HEK293 (cell line): ENCODE results near the gene TBC1D5.

Experiments
- SALL2 ChIP-seq: fragments of 450-650 bp; formaldehyde crosslinking; IDR thresholded peaks from 2 replicates; pipeline ENCODE4 v1.5.0; 2017; ENCODE audit warnings: missing biosample characterization, mild to moderate bottlenecking, missing genetic modification characterization, borderline replicate concordance
- TCF7L2 ChIP-seq: IDR thresholded peaks from 2 replicates; pipeline ENCODE4 v1.6.1; 2011; ENCODE audit warnings: low read depth, mild to moderate bottlenecking, inconsistent platforms, low read length, moderate library complexity, borderline replicate concordance
- YY1 ChIP-seq: fragments of 450-650 bp; formaldehyde crosslinking; IDR thresholded peaks from 2 replicates; pipeline ENCODE4 v1.5.1; 2018; ENCODE audit warnings: missing biosample characterization, missing genetic modification characterization
- ZFP3 ChIP-seq: fragments of 450-650 bp; formaldehyde crosslinking; IDR thresholded peaks from 2 replicates; pipeline ENCODE4 v1.5.1; 2016; ENCODE audit warnings: low read depth, missing biosample characterization, missing genetic modification characterization
- ZNF274 ChIP-seq, 2 experiments: fragments of 200-500 bp in 1 of 2; fragments of 450-650 bp in 1 of 2; sonication (Bioruptor generic) in 1 of 2; formaldehyde crosslinking in 1 of 2; IDR thresholded peaks; 2 replicates each; pipeline versions ENCODE4 v1.5.1 to v1.6.1; 2014 to 2016; ENCODE audit warnings: borderline replicate concordance in 1 of 2, inconsistent platforms in 1 of 2, low read length in 1 of 2, missing biosample characterization in 1 of 2, missing genetic modification characterization in 1 of 2
- ZNF292 ChIP-seq: fragments of 450-650 bp; formaldehyde crosslinking; IDR thresholded peaks from 2 replicates; pipeline ENCODE4 v1.5.1; 2016; ENCODE audit warnings: low read depth, missing biosample characterization, missing genetic modification characterization, borderline replicate concordance
- ZNF510 ChIP-seq: fragments of 450-650 bp; formaldehyde crosslinking; IDR thresholded peaks from 2 replicates; pipeline ENCODE4 v1.5.1; 2018; ENCODE audit warnings: mild to moderate bottlenecking, missing genetic modification characterization, missing biosample characterization; ENCODE audit not compliant: insufficient replicate concordance
- ZNF621 ChIP-seq: fragments of 450-650 bp; formaldehyde crosslinking; IDR thresholded peaks from 2 replicates; pipeline ENCODE4 v1.5.1; 2017; ENCODE audit warnings: missing biosample characterization, missing genetic modification characterization
- ZNF677 ChIP-seq: fragments of 450-650 bp; IDR thresholded peaks from 2 replicates; pipeline ENCODE4 v1.5.0; 2018; ENCODE audit warnings: missing biosample characterization, mild to moderate bottlenecking, missing genetic modification characterization, moderate library complexity
- TF ChIP-seq, protein P1 (sequence below): fragments of 450-650 bp; formaldehyde crosslinking; IDR thresholded peaks from 2 replicates; pipeline ENCODE4 v1.5.1; 2016; ENCODE audit warnings: missing biosample characterization, missing genetic modification characterization
- TF ChIP-seq, protein P2 (sequence below): fragments of 450-650 bp; formaldehyde crosslinking; IDR thresholded peaks from 2 replicates; pipeline ENCODE4 v1.5.1; 2016; ENCODE audit warnings: missing biosample characterization, missing genetic modification characterization

DNA sequence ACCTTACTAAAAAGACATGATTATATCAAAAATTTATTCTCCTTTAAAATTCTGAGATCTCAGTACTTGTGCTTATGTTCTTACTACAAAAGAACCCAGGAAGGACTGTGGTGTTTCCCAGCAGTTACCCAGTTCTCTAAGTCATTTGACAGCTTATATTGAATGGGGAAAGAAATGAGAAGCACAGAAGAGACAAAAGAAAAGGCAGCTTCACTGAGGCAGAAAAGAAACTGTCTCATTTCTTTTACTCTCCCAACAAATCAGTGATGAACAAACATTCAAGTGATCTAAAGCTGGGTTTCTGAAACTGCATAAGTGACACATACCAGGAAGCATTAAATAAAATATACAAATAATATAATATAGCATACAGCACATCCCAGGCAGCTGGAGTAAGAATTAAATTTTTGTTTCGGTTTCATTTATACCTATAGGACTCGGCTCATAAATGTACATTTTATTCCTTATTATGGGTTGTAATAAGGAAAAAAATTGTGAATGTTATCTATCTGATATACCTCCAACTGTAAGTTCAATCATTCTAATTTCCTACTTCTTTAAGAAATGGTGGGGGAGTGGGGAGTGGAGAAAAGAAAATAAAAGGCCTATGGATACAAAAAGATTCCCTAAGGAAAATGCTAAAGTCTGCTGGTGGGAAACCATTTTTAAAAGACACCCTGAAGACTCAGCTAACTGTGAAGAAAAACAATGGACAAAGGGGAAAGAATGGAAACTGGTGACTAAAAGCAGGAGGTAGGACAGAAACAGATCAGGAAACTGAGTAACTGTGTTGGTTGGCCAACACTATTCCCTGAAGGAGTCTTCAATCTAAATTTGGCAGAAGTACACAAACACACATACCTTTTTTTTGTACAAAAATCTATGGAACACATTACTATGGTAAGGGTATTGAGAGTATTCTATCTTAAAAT, 156.8 kb downstream of the TBC1D5 start:
- no peak for TF ChIP-seq TCF7L2
- TF ChIP-seq, protein P1, sequence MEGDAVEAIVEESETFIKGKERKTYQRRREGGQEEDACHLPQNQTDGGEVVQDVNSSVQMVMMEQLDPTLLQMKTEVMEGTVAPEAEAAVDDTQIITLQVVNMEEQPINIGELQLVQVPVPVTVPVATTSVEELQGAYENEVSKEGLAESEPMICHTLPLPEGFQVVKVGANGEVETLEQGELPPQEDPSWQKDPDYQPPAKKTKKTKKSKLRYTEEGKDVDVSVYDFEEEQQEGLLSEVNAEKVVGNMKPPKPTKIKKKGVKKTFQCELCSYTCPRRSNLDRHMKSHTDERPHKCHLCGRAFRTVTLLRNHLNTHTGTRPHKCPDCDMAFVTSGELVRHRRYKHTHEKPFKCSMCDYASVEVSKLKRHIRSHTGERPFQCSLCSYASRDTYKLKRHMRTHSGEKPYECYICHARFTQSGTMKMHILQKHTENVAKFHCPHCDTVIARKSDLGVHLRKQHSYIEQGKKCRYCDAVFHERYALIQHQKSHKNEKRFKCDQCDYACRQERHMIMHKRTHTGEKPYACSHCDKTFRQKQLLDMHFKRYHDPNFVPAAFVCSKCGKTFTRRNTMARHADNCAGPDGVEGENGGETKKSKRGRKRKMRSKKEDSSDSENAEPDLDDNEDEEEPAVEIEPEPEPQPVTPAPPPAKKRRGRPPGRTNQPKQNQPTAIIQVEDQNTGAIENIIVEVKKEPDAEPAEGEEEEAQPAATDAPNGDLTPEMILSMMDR = no peak
- no peak for TF ChIP-seq YY1 (tag by site-specific recombination)
- no peak for TF ChIP-seq ZNF621 (tag by site-specific recombination)
- TF ChIP-seq ZNF292 (tag by site-specific recombination) = no peak
- TF ChIP-seq SALL2 (tag by site-specific recombination) = no peak
- no peak for TF ChIP-seq ZNF677 (tag by site-specific recombination)
- no peak for TF ChIP-seq ZNF274 (IDR thresholded peaks at IDR 0.05; ENCODE audit: low read length)
- no peak for TF ChIP-seq ZNF274 (tag by site-specific recombination; IDR thresholded peaks at IDR 0.05; ENCODE audit: borderline replicate concordance)
- TF ChIP-seq ZFP3 (tag by site-specific recombination) = no peak
- no peak for TF ChIP-seq ZNF510 (tag by site-specific recombination)
- TF ChIP-seq, protein P2, sequence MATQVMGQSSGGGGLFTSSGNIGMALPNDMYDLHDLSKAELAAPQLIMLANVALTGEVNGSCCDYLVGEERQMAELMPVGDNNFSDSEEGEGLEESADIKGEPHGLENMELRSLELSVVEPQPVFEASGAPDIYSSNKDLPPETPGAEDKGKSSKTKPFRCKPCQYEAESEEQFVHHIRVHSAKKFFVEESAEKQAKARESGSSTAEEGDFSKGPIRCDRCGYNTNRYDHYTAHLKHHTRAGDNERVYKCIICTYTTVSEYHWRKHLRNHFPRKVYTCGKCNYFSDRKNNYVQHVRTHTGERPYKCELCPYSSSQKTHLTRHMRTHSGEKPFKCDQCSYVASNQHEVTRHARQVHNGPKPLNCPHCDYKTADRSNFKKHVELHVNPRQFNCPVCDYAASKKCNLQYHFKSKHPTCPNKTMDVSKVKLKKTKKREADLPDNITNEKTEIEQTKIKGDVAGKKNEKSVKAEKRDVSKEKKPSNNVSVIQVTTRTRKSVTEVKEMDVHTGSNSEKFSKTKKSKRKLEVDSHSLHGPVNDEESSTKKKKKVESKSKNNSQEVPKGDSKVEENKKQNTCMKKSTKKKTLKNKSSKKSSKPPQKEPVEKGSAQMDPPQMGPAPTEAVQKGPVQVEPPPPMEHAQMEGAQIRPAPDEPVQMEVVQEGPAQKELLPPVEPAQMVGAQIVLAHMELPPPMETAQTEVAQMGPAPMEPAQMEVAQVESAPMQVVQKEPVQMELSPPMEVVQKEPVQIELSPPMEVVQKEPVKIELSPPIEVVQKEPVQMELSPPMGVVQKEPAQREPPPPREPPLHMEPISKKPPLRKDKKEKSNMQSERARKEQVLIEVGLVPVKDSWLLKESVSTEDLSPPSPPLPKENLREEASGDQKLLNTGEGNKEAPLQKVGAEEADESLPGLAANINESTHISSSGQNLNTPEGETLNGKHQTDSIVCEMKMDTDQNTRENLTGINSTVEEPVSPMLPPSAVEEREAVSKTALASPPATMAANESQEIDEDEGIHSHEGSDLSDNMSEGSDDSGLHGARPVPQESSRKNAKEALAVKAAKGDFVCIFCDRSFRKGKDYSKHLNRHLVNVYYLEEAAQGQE (tag by site-specific recombination) = no peak
